ENCODE measurements around the gene PSMD8.
"Not testable (repeated sequence)": the region's sequence is repeated elsewhere in the genome, so short reads cannot be mapped to it uniquely, and the experiment has no call there.

Gene PSMD8

DNA sequence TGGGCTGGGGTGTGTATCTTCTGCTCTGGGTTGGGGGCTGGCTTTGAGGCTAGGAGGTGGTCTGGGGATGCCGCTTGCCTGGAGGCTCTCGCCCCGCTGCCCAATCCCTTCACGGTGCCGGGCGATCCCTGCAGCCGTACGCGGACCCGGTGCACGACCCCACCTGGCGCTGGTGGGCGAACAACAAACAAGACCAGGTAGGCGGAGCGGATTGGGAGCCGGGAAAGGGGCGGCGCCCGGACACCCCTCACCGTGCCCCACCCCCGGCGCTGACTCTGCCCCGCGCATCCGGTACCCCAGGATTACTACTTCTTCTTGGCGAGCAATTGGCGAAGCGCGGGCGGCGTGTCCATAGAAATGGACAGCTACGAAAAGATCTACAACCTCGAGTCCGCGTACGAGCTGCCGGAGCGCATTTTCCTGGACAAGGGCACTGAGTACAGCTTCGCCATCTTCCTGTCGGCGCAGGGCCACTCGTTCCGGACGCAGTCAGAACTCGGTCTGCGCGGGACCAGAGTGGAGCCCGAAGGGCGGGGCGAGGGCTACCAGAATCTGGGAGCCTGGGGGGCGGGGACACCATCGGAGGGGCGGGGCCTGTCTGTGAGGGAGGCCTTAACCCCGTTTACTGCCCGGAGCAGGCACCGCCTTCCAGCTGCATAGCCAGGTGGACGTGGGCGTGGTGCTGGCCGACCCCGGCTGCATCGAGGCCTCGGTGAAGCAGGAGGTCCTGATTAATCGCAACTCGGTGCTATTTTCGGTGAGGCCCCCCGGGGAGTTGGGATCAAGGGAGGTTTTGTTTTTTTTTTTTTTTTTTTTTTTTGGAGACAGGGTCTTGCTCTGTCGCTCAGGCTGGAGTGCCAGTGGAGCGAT is 12.1 kb upstream of the PSMD8 start:
- peak; percentile 75 for DNase-seq (ENCODE audit: low read depth)

DNA sequence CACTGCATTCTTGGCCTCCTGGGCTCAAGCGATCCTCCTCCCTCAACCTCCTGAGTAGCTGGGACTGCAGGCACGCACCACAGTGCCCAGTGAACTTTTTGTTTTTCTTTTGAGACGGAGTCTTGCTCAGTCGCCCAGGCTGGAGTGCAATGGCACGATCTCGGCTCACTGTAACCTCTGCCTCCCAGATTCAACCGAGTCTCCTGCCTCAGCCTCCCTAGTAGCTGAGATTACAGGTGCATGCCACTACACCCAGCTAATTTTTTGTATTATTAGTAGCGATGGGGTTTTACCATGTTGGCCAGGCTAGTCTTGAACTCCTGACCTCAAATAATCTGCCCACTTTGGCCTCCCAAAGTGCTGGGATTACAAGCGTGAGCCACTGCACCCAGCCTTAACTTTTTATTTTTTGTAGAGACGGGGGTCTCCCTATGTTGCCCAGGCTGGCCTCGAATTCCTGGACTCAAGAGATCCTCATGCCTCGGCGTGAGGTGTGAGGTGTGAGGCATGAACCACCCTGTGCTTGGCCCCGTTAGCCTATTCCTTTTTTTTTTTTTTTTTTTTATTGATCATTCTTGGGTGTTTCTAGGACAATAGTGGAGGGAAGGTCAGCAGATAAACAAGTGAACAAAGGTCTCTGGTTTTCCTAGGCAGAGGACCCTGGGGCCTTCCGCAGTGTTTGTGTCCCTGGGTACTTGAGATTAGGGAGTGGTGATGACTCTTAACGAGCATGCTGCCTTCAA is 11.3 kb upstream of the PSMD8 start:
- DNase-seq (ENCODE audit: low read depth), result not testable (repeated sequence)

DNA sequence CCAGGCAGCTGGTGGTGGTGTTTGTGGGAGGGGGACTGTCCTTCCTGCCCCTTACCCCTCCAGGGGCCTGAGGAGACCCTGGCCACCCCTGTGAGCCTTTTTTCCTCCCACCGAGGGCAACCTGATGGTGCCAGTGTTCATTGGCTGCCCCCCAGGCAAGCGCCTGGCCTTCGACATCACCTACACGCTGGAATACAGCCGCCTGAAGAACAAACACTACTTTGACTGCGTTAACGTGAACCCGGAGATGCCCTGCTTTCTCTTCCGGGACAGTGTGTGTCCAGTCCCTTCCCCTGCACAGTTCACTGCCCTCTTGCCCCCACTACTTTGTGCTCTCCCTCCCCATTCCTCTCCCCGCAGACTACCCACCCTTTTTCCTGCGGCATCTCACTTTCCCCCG is 7.3 kb upstream of the PSMD8 start:
- no peak for DNase-seq (ENCODE audit: low read depth)

DNA sequence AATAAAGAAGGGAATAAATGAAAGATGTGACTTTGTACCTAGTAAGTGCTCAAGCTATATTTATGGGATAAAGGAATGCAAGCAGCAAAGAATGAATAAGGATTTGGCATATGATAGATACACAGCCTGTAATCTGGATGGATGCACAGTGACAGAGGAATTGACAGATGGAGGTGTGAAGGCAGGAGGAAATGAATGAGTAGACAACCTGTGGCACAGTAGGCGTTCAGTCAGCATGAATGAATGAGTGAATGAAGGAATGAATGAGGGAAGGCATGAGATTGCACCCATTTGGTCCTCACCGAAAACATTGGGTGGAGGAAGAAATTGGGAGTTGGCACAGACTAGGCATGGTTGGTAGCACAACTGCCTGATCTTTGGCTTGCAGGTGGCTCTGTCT is 4.8 kb upstream of the PSMD8 start:
- DNase-seq (ENCODE audit: low read depth), result no peak

DNA sequence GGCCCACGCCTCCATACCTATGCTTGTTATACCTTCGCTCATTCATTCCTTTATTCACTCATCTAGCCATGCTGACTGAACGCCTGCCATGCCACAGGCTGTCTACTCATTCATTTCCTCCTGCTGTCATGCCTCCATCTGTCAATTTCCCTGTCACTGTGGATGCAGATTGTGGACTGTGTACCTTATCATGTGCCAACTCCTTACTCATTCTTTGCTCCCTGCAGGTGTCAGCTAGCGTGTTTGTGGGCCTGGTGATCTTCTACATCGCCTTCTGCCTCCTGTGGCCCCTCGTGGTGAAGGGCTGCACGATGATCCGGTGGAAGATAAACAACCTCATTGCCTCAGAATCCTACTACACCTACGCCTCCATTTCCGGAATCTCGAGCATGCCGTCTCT is 4.1 kb upstream of the PSMD8 start:
- no peak for DNase-seq (ENCODE audit: low read depth)

DNA sequence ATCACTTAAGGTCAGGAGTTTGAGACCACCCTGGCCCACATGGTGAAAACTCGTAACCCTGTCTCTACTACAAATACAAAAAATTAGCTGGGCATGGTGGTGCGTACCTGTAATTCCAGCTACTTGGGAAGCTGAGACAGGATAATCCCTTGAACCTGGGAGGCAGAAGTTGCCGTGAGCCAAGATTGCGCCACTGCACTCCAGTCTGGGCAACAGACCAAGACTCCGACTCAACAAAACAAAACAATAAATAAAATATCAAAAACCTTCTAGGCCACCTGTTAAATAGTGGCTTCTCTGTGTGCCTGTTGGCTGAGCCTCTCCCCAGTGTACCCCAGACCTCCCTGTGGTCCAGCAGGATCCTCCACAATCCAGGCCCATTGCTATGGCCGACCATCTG is 3.3 kb upstream of the PSMD8 start:
- DNase-seq (ENCODE audit: low read depth), result no peak

DNA sequence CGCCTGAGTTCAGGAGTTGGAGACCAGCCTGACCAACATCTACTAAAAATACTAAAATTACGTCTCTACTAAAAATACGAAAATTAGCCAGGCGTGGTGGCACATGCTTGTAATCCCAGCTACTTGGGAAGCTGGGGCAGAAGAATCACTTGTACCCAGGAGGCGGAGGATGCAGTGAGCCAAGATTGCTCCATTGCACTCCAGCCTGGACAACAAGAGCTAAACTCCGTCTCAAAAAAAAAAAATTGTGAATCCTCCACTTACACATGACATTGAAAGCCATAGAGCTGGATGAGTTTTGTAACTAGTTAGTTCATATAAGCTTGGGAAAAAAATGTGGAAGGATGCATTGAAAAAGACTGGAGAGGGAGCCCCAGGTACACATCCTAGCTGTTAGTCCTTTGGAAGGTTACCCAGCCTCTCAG is 452 bp upstream of the PSMD8 start:
- no peak for DNase-seq (ENCODE audit: low read depth)

DNA sequence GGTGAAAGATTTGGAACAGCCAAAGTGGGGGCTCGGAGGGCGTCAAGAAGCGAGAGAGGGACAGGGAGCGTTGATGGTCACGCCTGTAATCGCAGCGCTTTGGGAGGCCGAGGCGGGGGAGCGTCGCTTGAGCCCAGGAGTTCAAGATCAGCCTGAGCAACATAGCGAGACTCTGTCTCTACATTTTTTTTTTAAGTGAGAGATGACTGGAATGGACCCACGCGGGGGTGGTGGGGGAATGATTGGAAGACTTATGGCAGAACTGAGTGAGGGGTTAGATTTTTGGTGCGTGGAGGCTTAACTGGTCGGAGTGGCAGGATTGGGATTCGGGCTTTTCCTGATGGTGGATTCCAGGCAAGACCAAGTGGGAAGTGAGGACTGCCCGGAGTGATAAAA is 725 bp downstream of the PSMD8 start:
- DNase-seq (ENCODE audit: low read depth), result no peak

DNA sequence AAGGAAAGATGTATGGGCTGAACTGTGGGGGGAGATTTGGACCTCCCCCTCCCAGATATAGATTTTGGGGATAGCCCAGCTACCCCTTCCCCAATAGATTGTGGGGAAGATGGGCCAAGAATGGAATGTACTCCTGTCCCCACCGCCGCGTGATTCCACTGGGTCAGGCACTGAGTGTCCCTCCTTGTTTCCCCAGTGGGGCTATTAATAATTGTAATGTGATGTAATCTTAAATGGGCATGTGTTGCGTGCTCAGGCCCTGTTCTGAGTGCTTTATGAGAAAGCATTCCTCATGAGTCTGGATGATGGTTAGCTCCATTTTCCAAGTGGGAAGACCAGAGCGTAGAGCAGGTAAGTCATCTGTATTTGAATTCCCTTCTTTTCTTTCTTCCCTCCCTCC is 1.4 kb downstream of the PSMD8 start:
- no peak for DNase-seq (ENCODE audit: low read depth)

DNA sequence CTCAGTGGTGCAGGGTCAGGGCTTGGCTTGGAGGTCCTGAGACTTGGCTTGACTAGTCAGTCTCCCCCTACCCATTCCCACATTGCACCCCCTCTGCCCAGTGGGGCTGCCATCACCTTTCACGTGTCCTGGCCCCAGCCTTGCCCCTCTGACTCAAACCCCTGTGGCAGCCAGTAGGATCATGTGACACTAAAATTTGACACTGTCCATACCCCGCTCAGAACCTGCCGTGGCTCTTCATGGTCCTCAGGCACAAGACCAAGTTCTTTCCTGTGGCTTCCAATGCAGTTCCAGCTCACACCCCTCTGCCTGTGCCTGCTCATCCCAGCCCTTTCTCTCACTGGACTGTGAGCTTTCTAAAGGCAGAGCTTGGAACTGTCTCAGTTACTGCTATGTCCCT is 2.2 kb downstream of the PSMD8 start:
- no peak for DNase-seq (ENCODE audit: low read depth)

DNA sequence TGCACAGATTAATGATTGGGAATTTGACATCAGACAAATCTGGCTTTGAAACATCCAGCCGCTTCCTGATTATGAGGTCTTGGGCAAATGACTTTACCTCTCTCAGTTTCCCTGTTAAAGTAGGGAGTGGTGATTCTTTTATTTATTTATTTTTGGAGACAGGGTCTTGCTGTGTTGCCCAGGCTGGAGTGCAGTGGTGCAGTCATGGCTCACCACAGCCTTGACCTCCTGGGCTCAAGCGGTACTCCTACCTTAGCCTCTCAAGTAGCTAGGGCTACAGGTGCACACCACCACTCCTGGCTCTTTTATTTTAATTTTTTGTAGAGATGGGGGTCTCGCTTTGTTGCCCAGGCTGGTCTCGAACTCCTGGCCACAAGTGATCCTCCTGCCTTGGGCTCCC is 2.7 kb downstream of the PSMD8 start:
- no peak for DNase-seq (ENCODE audit: low read depth)

DNA sequence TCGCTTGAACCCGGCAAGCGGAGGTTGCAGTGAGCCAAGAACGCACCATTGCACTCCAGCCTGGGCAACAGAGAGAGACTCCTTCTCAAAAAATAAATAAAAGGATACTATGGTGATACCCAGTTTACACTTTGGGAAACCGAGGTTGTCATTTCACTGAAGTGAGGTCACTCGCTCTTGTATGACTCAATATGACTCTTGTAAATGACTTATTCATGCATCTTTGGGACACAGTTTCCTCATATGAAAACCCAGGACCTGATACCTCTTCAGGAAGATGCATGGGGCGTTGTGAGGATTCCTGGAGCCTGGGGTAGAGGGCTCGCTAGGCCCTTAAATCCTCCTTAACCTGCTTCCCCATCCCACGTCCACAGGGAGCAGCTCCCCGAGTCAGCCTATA is 4.5 kb downstream of the PSMD8 start:
- DNase-seq (ENCODE audit: low read depth), result no peak

DNA sequence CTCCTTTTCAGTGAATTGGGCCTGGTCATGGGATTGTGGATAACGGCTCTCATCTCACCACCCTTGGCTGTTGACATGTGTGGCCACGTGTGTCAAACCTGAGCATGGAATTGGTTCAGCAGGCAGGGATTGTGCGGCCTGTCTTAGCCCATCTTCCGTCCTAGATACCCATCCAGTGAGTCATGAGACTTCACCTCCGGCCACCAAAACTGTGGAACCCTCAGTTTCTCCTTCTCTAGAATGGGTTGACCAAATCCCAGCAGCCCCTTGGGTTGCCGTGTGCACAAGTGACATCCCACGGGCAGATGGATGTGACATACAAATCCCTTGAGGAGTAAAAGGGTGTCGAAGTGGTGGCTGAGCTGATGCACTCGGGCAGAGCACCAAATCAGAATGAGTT is 6.8 kb downstream of the PSMD8 start:
- DNase-seq (ENCODE audit: low read depth), result no peak

DNA sequence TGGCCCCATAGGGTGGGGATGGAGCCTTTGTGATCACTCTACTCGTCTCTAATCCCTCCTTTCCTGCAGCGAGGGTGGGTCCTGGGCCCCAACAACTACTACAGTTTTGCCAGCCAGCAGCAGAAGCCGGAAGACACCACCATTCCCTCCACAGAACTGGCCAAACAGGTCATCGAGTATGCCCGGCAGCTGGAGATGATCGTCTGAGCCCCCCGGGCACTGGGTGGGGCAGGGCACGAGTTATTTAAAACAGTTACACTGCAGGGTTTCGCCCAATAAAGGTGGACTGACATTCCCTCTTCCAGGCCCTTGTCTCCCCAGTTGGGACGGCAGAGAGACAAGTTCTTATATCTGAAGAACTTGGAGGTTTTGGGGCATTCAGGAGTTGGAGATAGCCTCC is 8.8 kb downstream of the PSMD8 start:
- DNase-seq (ENCODE audit: low read depth), result no peak

DNA sequence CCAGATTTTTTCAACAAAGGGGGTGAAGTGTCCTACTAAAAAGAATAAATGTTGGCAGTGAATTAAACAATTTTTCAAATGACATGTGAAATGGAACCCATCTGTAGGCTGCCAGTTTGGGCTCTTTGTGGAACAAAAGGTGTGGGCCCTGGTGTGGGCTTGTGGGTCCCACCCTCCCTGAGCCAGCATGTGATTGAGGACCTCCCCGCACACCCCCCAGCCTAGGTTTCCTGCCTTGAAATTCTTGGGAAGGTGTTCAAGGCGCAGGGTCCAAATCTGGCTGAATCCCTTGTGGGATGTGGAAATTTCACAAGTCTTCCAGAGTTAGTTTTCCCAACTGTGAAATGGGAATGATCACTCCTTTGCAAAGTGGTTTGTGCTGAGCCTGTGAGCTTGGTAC is 9.4 kb downstream of the PSMD8 start:
- DNase-seq (ENCODE audit: low read depth), result no peak

DNA sequence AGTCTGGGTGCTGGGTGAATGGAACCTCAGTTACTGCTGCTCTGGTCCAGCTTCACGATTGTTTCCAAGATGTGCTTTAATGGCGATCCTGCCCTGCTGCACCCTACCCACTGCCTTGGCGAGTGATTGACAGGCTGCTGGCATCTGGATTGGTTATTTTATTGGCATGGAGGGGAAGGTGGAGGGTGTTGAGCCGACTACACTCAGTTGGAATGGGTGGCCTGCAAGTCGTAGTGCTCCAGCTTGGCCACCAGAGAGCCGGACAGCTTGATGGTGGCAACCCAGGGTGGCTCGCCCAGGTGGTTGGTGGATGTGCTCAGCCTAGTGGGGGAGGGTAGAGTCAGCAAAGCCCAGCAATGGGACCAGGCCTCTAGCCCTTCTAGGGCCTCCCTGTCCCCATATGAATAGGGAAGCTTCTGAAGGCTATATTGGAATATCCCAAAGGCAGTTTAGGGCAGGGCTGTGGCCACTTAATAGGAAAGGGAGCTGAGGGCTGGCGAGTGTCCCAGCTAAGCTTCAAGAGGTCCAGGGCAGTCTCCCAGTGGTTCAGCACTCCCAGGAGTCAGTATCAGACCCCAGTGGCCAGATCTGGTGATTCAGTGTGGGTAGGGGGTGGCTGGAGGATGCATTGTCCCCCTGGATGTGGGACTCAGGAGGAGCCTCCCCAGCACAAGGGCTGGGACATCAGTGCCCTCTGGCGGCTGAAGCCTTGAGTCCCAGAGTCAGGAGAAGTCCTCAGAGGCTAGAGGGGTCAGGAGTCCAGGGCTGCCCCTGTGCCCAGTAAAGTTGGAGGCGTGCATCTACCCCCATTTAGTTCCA is 10.0 kb downstream of the PSMD8 start:
- DNase-seq (ENCODE audit: low read depth), result no peak

DNA sequence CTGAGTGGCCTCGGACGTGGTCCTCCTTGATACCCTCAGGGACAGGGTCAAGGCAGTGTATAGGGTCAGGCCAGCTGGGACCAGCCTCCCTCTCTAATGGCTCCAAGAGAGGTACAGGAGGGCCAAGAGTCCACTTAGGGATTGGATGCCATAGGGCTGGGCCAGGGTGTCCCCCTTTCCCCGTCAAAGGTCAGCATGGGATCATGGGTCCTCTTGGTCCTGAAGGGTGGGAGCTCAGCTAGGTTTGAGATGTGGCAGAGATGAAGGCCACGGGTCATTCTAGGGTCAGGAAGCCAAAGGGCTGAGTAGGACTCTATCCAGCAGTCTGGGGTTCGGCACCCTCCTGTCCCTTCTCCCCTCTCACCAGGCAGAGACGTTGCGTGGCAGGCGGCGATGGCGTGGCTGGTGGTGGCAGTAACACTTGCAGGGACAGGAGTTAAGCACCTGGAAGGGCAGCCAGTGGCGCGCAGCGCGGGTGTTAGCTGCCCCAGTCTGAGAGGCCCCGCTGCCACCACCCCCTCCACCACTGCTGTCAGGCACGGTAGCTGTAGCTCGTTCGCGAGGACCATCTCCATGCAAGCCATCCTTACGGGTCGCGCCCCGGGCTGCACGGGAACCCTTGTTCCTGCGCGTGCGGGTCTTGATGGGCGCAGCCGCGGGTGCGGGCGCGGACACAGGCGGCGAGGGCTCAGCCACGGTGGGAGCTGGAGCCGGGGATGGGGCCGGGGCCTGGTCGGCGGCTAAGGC is 10.9 kb downstream of the PSMD8 start:
- no peak for DNase-seq (ENCODE audit: low read depth)

DNA sequence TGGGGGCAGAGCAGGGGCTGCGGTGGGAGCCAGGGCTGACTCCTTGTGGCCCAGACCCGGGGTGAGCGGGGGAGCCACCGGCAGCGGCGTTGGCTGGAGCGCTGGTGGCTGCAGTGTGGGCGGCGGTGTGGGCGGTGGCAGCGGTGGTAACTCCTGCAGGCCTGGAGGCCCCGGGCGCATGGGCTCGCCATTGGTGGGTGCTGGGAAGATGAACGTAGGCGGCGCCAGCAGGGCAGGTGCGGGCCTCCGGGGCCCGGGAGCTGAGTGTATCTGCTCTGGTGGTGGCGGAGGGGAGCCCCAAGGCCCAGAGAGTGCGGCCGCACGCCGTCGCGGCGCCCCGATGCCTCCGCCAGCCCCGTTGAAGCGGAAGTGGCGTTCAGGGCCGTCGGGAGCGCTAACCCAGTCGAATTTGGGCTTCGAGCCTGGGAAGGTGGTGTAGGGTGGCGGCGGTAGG is 11.5 kb downstream of the PSMD8 start:
- no peak for DNase-seq (ENCODE audit: low read depth)

DNA sequence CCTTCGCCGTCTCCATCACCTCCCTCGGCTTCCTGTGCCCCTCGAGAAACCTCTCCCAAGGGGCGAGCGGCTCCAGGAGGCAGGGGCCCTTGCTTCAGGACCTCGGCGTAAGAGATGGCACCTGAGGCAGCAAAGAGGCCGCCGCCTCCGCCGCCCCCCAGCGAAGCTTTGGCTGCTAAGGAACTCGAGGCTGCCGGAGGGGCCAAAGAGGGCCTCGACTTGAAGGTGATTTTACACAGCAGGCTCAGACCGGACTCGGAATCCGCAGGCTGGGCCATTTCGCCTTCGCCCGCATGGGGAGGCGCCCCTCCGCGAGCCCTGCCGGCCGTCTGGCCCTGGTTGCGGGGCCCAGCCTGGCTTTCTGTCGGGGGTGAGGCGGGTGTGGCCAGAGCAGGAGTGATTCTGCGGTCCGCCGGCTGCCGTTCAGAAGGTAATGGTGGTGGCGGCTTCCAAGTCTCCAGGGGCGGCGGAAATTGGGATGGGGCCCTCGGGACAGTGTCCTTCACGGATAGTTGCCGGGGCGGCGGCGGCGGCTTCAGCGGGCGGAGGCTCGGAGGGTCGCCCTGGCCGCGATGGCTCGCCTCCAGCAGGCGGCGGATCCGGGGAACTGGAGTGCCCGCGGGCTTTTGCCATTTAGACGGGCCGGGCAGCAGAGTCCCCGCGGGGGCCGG is 12.1 kb downstream of the PSMD8 start:
- no peak for DNase-seq (ENCODE audit: low read depth)

DNA sequence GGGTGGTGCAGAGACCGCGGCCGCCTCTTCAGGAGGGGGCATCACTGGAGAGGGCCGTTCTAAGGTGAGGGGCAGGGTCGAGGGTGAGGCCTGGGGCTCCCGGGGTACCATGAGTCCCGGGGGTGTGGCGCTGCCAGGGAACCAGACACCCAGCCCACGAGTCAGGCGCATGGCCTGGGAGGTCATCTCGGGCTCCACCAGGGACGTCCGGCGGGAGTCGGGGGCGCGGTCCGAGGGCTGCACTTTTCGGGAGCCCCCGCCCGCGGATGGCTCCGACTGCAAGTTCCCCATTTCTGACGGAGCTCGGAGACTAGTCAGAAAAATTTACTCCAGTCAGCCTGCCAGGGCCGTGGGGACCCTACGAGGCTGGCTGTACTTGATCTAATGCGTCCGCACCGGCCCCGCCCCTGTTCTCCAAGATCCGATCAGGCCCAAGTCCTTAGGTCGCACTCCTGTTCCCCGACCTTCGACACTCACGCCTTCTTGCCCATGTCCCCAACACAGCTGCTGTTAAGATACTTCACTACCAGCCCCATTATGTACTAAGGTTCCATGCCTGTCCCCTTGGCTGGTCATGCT is 12.7 kb downstream of the PSMD8 start:
- no peak for DNase-seq (ENCODE audit: low read depth)

Data from activated T-cell treated with anti-CD3 and anti-CD28 coated beads for 24 hours (primary cell).